ENCODE measurements around the gene VOPP1. TPM values are rescaled to one million over a fixed set of nuclear protein-coding genes. Genes with fewer than 3 reads are reported as not detected.
A peak's percentile ranks its signal among the peaks of the same experiment; 100 is the strongest.

The VOPP1 gene
- total and polyA plus RNA-seq, 2 donors (not counting 1 experiment from before 2014, with no cell fraction given), result 52.1 to 70.7 TPM

GRCh38 chr7:55425141-55425752, 147.1 kb downstream of the VOPP1 start:
- no peak for TF ChIP-seq EZH2 (IDR thresholded peaks at IDR 0.05; ENCODE audit: low read length, missing control alignments)
- TF ChIP-seq, protein P1, sequence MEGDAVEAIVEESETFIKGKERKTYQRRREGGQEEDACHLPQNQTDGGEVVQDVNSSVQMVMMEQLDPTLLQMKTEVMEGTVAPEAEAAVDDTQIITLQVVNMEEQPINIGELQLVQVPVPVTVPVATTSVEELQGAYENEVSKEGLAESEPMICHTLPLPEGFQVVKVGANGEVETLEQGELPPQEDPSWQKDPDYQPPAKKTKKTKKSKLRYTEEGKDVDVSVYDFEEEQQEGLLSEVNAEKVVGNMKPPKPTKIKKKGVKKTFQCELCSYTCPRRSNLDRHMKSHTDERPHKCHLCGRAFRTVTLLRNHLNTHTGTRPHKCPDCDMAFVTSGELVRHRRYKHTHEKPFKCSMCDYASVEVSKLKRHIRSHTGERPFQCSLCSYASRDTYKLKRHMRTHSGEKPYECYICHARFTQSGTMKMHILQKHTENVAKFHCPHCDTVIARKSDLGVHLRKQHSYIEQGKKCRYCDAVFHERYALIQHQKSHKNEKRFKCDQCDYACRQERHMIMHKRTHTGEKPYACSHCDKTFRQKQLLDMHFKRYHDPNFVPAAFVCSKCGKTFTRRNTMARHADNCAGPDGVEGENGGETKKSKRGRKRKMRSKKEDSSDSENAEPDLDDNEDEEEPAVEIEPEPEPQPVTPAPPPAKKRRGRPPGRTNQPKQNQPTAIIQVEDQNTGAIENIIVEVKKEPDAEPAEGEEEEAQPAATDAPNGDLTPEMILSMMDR (conservative IDR thresholded peaks at IDR 0.05 in 1 of 2, IDR thresholded peaks at IDR 0.05 in 1 of 2; ENCODE audit: low read depth in 1 of 2, low read length in 2 of 2), result no peak
- Histone ChIP-seq H3K4me1 (ENCODE audit: control insufficient read depth, extremely low read depth, insufficient read depth, low read length) (peaks cover 12% of the 10 kb centered on the region), H3K27ac (ENCODE audit: insufficient read depth, low read length) (no peak overlapping the region), H3K4me3 (replicated peaks in 1 of 4; ENCODE audit: control extremely low read depth in 1 of 4, insufficient read depth in 1 of 4, low read depth in 3 of 4, low read length in 4 of 4) (no peak overlapping the region), H3K4me2 (ENCODE audit: extremely low read depth, insufficient read depth, low read length) (no peak overlapping the region), H2AFZ (ENCODE audit: low read length) (no peak overlapping the region), H3K36me3 (ENCODE audit: control insufficient read depth, insufficient read depth, low read length) (peaks cover 5% of the 10 kb centered on the region), H3K27me3 (ENCODE audit: control insufficient read depth, insufficient read depth, low read length) (no peaks in the 10 kb centered on the region), H3K9me3 (ENCODE audit: control insufficient read depth, insufficient read depth, low read depth, low read length) (no peaks in the 10 kb centered on the region), H3K79me2 (ENCODE audit: control insufficient read depth, insufficient read depth, low read length) (no peaks in the 10 kb centered on the region), H4K20me1 (ENCODE audit: control insufficient read depth, extremely low read depth, insufficient read depth, low read length) (no peaks in the 10 kb centered on the region), H3K9ac (ENCODE audit: insufficient read depth, low read length) (no peak overlapping the region)
- no peak for DNase-seq (ENCODE audit: low read depth in 2 of 2)

- Histone ChIP-seq H3K27me3 (ENCODE audit: control insufficient read depth, insufficient read depth, low read length) (no peaks in the 10 kb centered on the region), H3K9ac (ENCODE audit: insufficient read depth, low read length) (no peak overlapping the region), H3K4me1 (ENCODE audit: control insufficient read depth, extremely low read depth, insufficient read depth, low read length) (peaks cover 12% of the 10 kb centered on the region), H4K20me1 (ENCODE audit: control insufficient read depth, extremely low read depth, insufficient read depth, low read length) (no peaks in the 10 kb centered on the region), H3K4me2 (ENCODE audit: extremely low read depth, insufficient read depth, low read length) (no peak overlapping the region), H3K9me3 (ENCODE audit: control insufficient read depth, insufficient read depth, low read depth, low read length) (no peaks in the 10 kb centered on the region), H3K4me3 (replicated peaks in 1 of 4; ENCODE audit: control extremely low read depth in 1 of 4, insufficient read depth in 1 of 4, low read depth in 3 of 4, low read length in 4 of 4) (no peak overlapping the region), H3K36me3 (ENCODE audit: control insufficient read depth, insufficient read depth, low read length) (peaks cover 5% of the 10 kb centered on the region), H3K79me2 (ENCODE audit: control insufficient read depth, insufficient read depth, low read length) (no peaks in the 10 kb centered on the region), H3K27ac (ENCODE audit: insufficient read depth, low read length) (no peak overlapping the region), H2AFZ (ENCODE audit: low read length) (no peak overlapping the region)
- TF ChIP-seq, protein P1 (conservative IDR thresholded peaks at IDR 0.05 in 1 of 2, IDR thresholded peaks at IDR 0.05 in 1 of 2; ENCODE audit: low read depth in 1 of 2, low read length in 2 of 2), result no peak
- TF ChIP-seq EZH2 (IDR thresholded peaks at IDR 0.05; ENCODE audit: low read length, missing control alignments), result no peak
- peak in 1 of 2 donors; percentile 12 for DNase-seq (ENCODE audit: low read depth in 2 of 2)
These were observed 148.4 kb downstream of the VOPP1 start for GRCh38 chr7:55423891-55424290.

DNA sequence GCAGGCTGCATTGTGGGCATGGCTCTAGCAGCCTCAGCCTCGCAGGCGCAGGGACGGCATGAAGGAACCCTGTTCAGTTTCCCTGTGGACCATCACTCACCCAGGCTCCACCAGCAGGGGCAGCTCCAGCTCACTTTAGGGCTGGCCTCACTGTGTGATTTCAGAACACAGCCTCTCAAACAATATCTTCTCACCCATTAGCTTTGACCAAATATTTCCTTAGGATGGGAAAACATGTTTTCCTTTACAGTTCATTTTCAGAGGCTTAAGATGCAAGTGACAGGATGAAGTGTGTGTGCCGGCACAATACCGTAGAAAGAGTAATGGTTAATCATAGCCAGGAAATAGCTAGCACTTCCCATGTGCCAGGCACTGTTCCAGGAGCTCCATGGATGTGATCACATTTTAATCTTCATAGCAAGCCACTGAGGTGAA, 149.0 kb downstream of the VOPP1 start:
- Histone ChIP-seq H3K27ac (ENCODE audit: insufficient read depth, low read length) (no peak overlapping the region), H3K4me2 (ENCODE audit: extremely low read depth, insufficient read depth, low read length) (no peak overlapping the region)

More for the DNA sequence above, 149.0 kb downstream of the VOPP1 start:
- H3K27me3 ChIP-seq (ENCODE audit: control insufficient read depth, insufficient read depth, low read length), result no peaks in the 10 kb centered on the region
- no peak overlapping the region for H3K9ac ChIP-seq (ENCODE audit: insufficient read depth, low read length)
- H3K4me3 ChIP-seq (replicated peaks in 1 of 4; ENCODE audit: control extremely low read depth in 1 of 4, insufficient read depth in 1 of 4, low read depth in 3 of 4, low read length in 4 of 4), result no peak overlapping the region
- H3K36me3 ChIP-seq (ENCODE audit: control insufficient read depth, insufficient read depth, low read length), result peaks cover 5% of the 10 kb centered on the region
- no peaks in the 10 kb centered on the region for H3K79me2 ChIP-seq (ENCODE audit: control insufficient read depth, insufficient read depth, low read length)
- no peaks in the 10 kb centered on the region for H3K9me3 ChIP-seq (ENCODE audit: control insufficient read depth, insufficient read depth, low read depth, low read length)
- H2AFZ ChIP-seq (ENCODE audit: low read length), result no peak overlapping the region
- peak in 1 of 2 donors; percentile 62 for DNase-seq (ENCODE audit: low read depth in 2 of 2)
- H3K4me1 ChIP-seq (ENCODE audit: control insufficient read depth, extremely low read depth, insufficient read depth, low read length), result peaks cover 12% of the 10 kb centered on the region
- H4K20me1 ChIP-seq (ENCODE audit: control insufficient read depth, extremely low read depth, insufficient read depth, low read length), result no peaks in the 10 kb centered on the region
- no peak for TF ChIP-seq EZH2 (IDR thresholded peaks at IDR 0.05; ENCODE audit: low read length, missing control alignments)
- TF ChIP-seq, protein P1 (conservative IDR thresholded peaks at IDR 0.05 in 1 of 2, IDR thresholded peaks at IDR 0.05 in 1 of 2; ENCODE audit: low read depth in 1 of 2, low read length in 2 of 2), result peak; percentile 29 to 45

Other genes with a start within 250 kb of the VOPP1 start
- 4.4 and 8.9 TPM in 2 replicates for gene LANCL2, start 207.2 kb downstream of the VOPP1 start, total RNA-seq
- gene LANCL2, start 207.2 kb downstream of the VOPP1 start, polyA plus RNA-seq, result 15.0 and 22.7 TPM in 2 replicates